Fibroblast of mammary gland (primary cell): Measurements from ENCODE around the gene MED27.

Source experiments
- DNase-seq: peaks from one replicate; pipeline ENCODE4 v3.0.0-alpha.2; 2010; ENCODE audit warnings: low read depth
- H3K4me3 ChIP-seq: 2 replicates; pipeline ENCODE4 v1.5.1; 2011; ENCODE audit warnings: low read depth, mild to moderate bottlenecking, low read length, moderate library complexity; ENCODE audit not compliant: control insufficient read depth
- TF ChIP-seq, protein P1 (sequence below): conservative IDR thresholded peaks from 2 replicates; pipeline ENCODE4 v1.5.1; 2011; ENCODE audit warnings: low read depth, low read length, inconsistent platforms; ENCODE audit not compliant: control insufficient read depth, insufficient read depth

The MED27 gene, protein sequence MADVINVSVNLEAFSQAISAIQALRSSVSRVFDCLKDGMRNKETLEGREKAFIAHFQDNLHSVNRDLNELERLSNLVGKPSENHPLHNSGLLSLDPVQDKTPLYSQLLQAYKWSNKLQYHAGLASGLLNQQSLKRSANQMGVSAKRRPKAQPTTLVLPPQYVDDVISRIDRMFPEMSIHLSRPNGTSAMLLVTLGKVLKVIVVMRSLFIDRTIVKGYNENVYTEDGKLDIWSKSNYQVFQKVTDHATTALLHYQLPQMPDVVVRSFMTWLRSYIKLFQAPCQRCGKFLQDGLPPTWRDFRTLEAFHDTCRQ

DNA sequence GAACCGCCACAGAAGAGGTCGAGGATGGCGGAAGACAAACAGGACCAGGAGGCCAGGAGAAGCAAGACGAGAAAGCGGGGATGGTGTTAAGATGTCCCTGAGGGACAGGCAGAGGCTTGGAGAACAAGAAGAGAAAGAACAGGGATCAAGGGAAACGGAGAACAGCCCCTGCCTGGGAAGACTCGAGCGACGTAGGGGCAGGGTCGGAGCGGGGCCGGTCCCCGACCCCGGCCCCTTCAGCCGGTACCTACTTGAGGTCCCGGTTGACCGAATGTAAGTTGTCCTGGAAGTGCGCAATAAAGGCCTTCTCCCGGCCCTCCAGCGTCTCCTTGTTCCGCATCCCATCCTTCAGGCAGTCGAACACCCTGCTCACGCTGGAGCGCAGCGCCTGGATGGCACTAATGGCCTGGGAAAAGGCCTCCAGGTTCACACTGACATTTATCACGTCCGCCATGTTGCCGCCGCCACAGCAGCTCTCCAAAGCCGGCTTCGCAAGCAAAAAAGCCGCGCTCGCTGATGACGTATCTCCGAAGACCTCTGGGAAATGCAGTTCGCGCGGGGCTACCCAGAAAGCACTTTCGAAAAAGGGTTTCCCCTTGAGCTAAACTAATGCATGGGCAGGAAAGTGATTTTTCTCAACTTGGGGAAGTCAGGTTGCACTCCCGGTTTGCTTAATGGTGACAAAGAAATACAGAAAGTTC, at the start of gene MED27:
Gene MED27, minus strand, starts transcription at position 477 of the 701 bp plus-strand sequence. Its CDS starts 23 bp downstream, at position 454.
- TF ChIP-seq, protein P1, sequence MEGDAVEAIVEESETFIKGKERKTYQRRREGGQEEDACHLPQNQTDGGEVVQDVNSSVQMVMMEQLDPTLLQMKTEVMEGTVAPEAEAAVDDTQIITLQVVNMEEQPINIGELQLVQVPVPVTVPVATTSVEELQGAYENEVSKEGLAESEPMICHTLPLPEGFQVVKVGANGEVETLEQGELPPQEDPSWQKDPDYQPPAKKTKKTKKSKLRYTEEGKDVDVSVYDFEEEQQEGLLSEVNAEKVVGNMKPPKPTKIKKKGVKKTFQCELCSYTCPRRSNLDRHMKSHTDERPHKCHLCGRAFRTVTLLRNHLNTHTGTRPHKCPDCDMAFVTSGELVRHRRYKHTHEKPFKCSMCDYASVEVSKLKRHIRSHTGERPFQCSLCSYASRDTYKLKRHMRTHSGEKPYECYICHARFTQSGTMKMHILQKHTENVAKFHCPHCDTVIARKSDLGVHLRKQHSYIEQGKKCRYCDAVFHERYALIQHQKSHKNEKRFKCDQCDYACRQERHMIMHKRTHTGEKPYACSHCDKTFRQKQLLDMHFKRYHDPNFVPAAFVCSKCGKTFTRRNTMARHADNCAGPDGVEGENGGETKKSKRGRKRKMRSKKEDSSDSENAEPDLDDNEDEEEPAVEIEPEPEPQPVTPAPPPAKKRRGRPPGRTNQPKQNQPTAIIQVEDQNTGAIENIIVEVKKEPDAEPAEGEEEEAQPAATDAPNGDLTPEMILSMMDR = no peak
- H3K4me3 ChIP-seq = peak within 1 kb of the TSS; percentile 78
- DNase-seq = peak; percentile 87

GRCh38 chr9:132127888-132128534, 48.3 kb upstream of the MED27 start:
- no peak for DNase-seq
- H3K4me3 ChIP-seq = no peak overlapping the region
- TF ChIP-seq, protein P1 = no peak

DNA sequence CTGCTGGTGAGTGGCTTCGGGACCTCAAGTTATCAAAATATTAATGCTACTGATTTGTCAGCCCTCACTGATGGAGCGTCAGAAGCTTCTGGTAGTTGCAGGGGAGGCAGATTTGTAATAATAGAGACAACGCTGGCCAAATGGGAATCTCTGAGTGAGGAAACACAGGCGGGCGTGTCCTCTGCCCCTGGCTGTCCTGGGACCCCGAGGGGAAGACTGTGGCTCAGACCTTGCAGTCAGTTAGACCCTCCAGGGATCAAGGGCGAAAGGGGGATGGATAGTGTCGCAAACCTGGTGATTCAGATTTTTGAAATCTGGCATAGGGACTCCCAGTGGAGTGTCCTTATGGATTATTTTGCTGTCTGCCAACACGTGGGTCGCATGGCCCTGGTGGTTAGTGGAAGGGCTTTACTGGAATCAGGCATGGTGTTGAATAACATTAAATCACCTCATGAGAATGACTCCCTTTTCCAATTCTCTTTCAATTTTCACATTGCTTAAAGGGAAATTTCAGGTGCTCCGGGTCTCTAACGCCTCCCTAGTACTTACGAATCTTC, 47.1 kb upstream of the MED27 start:
- H3K4me3 ChIP-seq = no peak overlapping the region
- peak; percentile 1 for DNase-seq
- TF ChIP-seq, protein P1 = no peak

DNA sequence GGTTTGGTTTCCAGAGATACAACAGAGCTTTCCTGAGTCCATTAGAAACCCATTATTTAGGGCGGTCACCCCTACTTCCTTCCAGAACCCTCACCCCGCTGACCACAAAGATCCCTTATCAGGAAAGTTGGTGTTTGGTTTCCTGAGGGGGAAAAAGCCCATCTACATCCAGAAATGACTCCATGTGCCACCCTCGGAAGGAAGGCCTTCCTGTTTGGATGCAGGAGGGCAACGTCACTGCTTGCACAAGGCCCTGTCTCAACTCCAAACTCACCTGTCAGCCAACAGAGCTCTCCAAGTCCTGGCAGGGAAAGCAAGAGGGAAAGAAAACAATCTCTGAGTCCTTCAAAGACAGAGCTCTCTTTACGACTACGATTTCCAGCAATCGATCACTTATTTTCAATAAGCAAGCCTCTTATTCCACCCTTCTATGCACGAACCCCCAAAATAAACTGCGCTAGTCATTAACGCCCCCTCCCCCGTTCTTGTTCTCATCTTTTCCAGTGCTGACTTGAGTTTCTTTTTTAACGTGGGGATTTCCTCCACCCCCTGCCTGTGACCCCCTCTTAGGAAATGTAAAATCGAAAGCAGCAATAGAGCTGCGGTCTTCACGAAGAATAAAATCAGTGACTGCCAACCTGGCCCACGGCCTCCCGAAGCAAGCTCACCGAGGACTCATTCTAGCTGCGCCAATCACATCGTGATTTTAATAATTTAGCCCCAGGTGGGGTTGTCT, 46.4 kb upstream of the MED27 start:
- DNase-seq = no peak
- TF ChIP-seq, protein P1 = no peak
- no peak overlapping the region for H3K4me3 ChIP-seq

- no peak overlapping the region for H3K4me3 ChIP-seq
- no peak for DNase-seq
- TF ChIP-seq, protein P1 = no peak
These were observed 45.7 kb upstream of the MED27 start for GRCh38 chr9:132125361-132125760.

DNA sequence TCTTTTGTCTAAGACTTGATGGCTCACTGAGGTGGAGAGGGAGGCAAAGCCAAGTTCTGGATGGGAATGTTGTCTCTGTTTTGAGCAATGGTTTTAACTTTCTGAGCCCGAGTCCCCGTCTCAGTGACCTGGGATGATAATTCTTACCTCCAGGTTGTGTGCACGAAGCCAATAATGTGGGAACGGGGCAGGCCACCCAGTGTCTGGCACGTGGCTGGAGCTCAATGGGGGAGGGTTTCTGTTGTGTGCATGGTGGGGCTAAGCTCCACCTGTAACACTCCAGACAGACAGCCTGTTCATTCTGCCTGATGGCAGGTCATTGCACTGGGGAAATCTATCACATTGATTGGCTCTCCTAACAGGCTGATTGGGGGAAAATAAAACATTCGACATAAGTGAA, 45.1 kb upstream of the MED27 start:
- no peak overlapping the region for H3K4me3 ChIP-seq
- TF ChIP-seq, protein P1 = no peak
- DNase-seq = no peak
